ENCODE data around the gene SLC35F1. TPM values are rescaled to one million over a fixed set of nuclear protein-coding genes. Genes with fewer than 3 reads are reported as not detected.

The SLC35F1 gene
- total RNA-seq, 1 experiment from 2014 or later, result 0.17 TPM

- no peak for DNase-seq (ENCODE audit: low read depth)
Observed at GRCh38 chr6:118277631-118278030, 370.6 kb downstream of the SLC35F1 start.

- no peak for DNase-seq (ENCODE audit: low read depth)
Observed at GRCh38 chr6:118280210-118280609, 373.1 kb downstream of the SLC35F1 start.

- DNase-seq (ENCODE audit: low read depth), result no peak
Observed at GRCh38 chr6:118281291-118281690, 374.2 kb downstream of the SLC35F1 start.

- DNase-seq (ENCODE audit: low read depth), result peak; percentile 45
Observed at GRCh38 chr6:118283766-118284165, 376.7 kb downstream of the SLC35F1 start.

GRCh38 chr6:118284736-118285360, 377.8 kb downstream of the SLC35F1 start:
- DNase-seq (ENCODE audit: low read depth), result no peak

GRCh38 chr6:118285791-118286190, 378.7 kb downstream of the SLC35F1 start:
- DNase-seq (ENCODE audit: low read depth), result no peak

GRCh38 chr6:118288355-118289124, 381.5 kb downstream of the SLC35F1 start:
- peak; percentile 6 for DNase-seq (ENCODE audit: low read depth)

- DNase-seq (ENCODE audit: low read depth), result no peak
Observed at GRCh38 chr6:118292558-118292957, 385.5 kb downstream of the SLC35F1 start.

- no peak for DNase-seq (ENCODE audit: low read depth)
Observed at GRCh38 chr6:118294906-118295305, 387.8 kb downstream of the SLC35F1 start.

GRCh38 chr6:118295336-118295735, 388.3 kb downstream of the SLC35F1 start:
- DNase-seq (ENCODE audit: low read depth), result no peak

- no peak for DNase-seq (ENCODE audit: low read depth)
Observed at GRCh38 chr6:118296129-118296901, 389.3 kb downstream of the SLC35F1 start.

- peak; percentile 13 for DNase-seq (ENCODE audit: low read depth)
Observed at GRCh38 chr6:118297821-118298220, 390.8 kb downstream of the SLC35F1 start.

GRCh38 chr6:118298476-118299427, 391.7 kb downstream of the SLC35F1 start:
- DNase-seq (ENCODE audit: low read depth), result no peak

GRCh38 chr6:118299457-118299856, 392.4 kb downstream of the SLC35F1 start:
- no peak for DNase-seq (ENCODE audit: low read depth)

GRCh38 chr6:118304321-118304720, 397.3 kb downstream of the SLC35F1 start:
- DNase-seq (ENCODE audit: low read depth), result no peak

- DNase-seq (ENCODE audit: low read depth), result no peak
Observed at GRCh38 chr6:118305081-118305480, 398.0 kb downstream of the SLC35F1 start.

- no peak for DNase-seq (ENCODE audit: low read depth)
Observed at GRCh38 chr6:118306392-118307238, 399.6 kb downstream of the SLC35F1 start.

GRCh38 chr6:118307581-118307980, 400.5 kb downstream of the SLC35F1 start:
- no peak for DNase-seq (ENCODE audit: low read depth)

GRCh38 chr6:118309337-118310093, 402.5 kb downstream of the SLC35F1 start:
- no peak for DNase-seq (ENCODE audit: low read depth)

- no peak for DNase-seq (ENCODE audit: low read depth)
Observed at GRCh38 chr6:118313208-118313607, 406.1 kb downstream of the SLC35F1 start.
